Gastrocnemius medialis (tissue), 4 donors: Measurements from ENCODE around the gene CLSTN2.

ENCODE experiments used
- CTCF ChIP-seq, 5 experiments: fragments of 450-650 bp in 3 of 5; fragments of 200-600 bp in 2 of 5; sonication (generic) in 2 of 5; IDR thresholded peaks in 4 of 5; conservative IDR thresholded peaks in 1 of 5; 1 replicate in 4 of 5; 2 replicates in 1 of 5; pipeline ENCODE4 v1.5.1; 2016 to 2019; ENCODE audit warnings: antibody characterized with exemption in 5 of 5, mild to moderate bottlenecking in 3 of 5, moderate library complexity in 3 of 5
- POLR2A ChIP-seq, 2 donors: fragments of 450-650 bp; IDR thresholded peaks; one replicate each; pipeline ENCODE4 v1.6.1; 2017; ENCODE audit warnings: antibody characterized with exemption in 2 of 2, mild to moderate bottlenecking in 2 of 2, moderate library complexity in 2 of 2

GRCh38 chr3:139917226-139917785 lies 17.7 kb upstream of the CLSTN2 start:
- no peak for TF ChIP-seq CTCF (IDR thresholded peaks at IDR 0.05 in 4 of 5, conservative IDR thresholded peaks at IDR 0.05 in 1 of 5)
- no peak for TF ChIP-seq POLR2A (IDR thresholded peaks at IDR 0.05)
